ENCODE data around the gene NCOA3.

DNA sequence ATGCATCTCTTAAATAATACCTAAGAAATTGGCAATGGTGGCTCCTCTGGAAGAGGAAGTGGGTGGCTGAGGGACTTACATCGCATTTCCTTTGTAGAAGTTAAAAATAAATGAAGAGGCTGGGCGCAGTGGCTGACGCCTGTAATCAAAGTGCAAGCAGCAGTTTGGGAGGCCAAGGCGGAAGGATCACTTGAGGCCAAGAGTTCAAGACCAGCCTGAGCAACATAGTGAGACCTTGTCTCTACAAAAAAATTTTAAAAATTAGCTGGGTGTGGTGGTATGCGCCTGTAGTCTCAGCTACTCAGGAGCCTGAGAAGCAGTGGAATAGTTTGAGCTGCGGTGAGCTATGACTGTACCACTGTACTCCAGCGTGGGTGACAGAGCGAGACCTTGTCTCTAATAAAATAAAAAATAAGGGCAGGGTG is 12.2 kb upstream of the NCOA3 start:
- no peak for TF ChIP-seq CTCF (IDR thresholded peaks at IDR 0.05; ENCODE audit: low read length)
- no peak for TF ChIP-seq EZH2 (IDR thresholded peaks at IDR 0.05; ENCODE audit: borderline replicate concordance, low read length)

Data from OCI-LY1 (cell line).